Measurements from ENCODE around the gene SLC22A2. TPM values are rescaled to one million over a fixed set of nuclear protein-coding genes. Genes with fewer than 3 reads are reported as not detected.

SLC22A2 gene
- polyA plus RNA-seq, 10 donors, result 0.10 to 0.28 (median 0.17) TPM; not detected in 6

GRCh38 chr6:160170018-160170680, 88.5 kb downstream of the SLC22A2 start:
- no peak for DNase-seq

GRCh38 chr6:160167604-160168399, 90.8 kb downstream of the SLC22A2 start:
- no peak for DNase-seq

Other genes starting within 250 kb of the SLC22A2 start
- 1 to 10 TPM in 2 of 10 donors, under 1 TPM in 6, not detected in 2; 0.15 to 2.0 (median 0.67) TPM for gene SLC22A1, start 137.0 kb downstream of the SLC22A2 start, polyA plus RNA-seq (ENCODE audit: insufficient read length in 10 of 10)
- gene SLC22A3, start 89.6 kb upstream of the SLC22A2 start, polyA plus RNA-seq (ENCODE audit: insufficient read length in 10 of 10), result 10 to 100 TPM in 8 of 10 donors, 1 to 10 TPM in 2; 6.8 to 16.5 (median 13.3) TPM